HepG2 (cell line): ENCODE measurements around the gene CEBPG. TPM values are rescaled to one million over a fixed set of nuclear protein-coding genes. Genes with fewer than 3 reads are reported as not detected.

Experiments used
- ATAC-seq: fragments of 200-7000 bp; cut with Tn5 transposase; 3 replicates; pipeline ENCODE4 v1.9.1; 2020; ENCODE audit warnings: mild to moderate bottlenecking, moderate library complexity
- BruUV-seq: library from RNA; stranded (reverse); fragments of 400-500 nt; replicated peaks from 2 replicates; lab custom pipeline; 2021; lab: Mats Ljungman, UMichigan
- CTCF ChIA-PET: fragments of 300-600 bp; formaldehyde crosslinking; extraction: SDS; loops from one replicate; lab custom pipeline; 2021; ENCODE audit warnings: low total read pairs, inconsistent platforms, low intra/inter-chr PET ratio; lab: Yijun Ruan, JAX
- POLR2A ChIA-PET: fragments of 350-600 bp; sonication (Branson Sonifier 250); formaldehyde crosslinking; loops from one replicate; lab custom pipeline; 2020; ENCODE audit warnings: antibody characterized with exemption, inconsistent platforms; lab: Yijun Ruan, JAX
- DNase-seq: peaks from one replicate; pipeline ENCODE4 v3.0.0-alpha.2; 2015; ENCODE audit warnings: low spot score
- FAIRE-seq: peaks from 3 replicates; lab custom pipeline; 2011; peaks lifted over from hg19 to GRCh38; lab: Jason Lieb, UNC
- H2AFZ ChIP-seq: one replicate; pipeline ENCODE4 v1.6.1; 2011; ENCODE audit warnings: low read length, inconsistent platforms
- H3K27ac ChIP-seq: fragments of 300-600 bp; 3 replicates; pipeline ENCODE4 v1.8.0; 2011; ENCODE audit warnings: mixed run types, mild to moderate bottlenecking, mixed read lengths, low read length, inconsistent platforms; ENCODE audit not compliant: insufficient read depth; ENCODE audit errors: extremely low read length
- H3K27me3 ChIP-seq, 2 experiments: fragments of 200-600 bp in 1 of 2; 2 replicates in 1 of 2; 3 replicates in 1 of 2; pipeline versions ENCODE4 v1.6.0 to v1.8.0; 2011; ENCODE audit warnings: low read length in 2 of 2, mild to moderate bottlenecking in 2 of 2, moderate library complexity in 2 of 2, inconsistent platforms in 1 of 2; ENCODE audit not compliant: insufficient read depth in 2 of 2, control insufficient read depth in 1 of 2
- H3K36me3 ChIP-seq, 2 experiments: fragments of 200-600 bp in 1 of 2; replicated peaks in 1 of 2; 2 replicates in 1 of 2; 3 replicates in 1 of 2; pipeline versions ENCODE4 v1.5.1 to v1.8.0; 2011; ENCODE audit warnings: low read length in 2 of 2, inconsistent platforms in 1 of 2; ENCODE audit not compliant: insufficient read depth in 2 of 2, control insufficient read depth in 1 of 2
- H3K4me1 ChIP-seq: 2 replicates; pipeline ENCODE4 v1.5.1; 2012; ENCODE audit warnings: low read length, inconsistent platforms; ENCODE audit not compliant: insufficient read depth
- H3K4me2 ChIP-seq: 2 replicates; pipeline ENCODE4 v1.6.0; 2011; ENCODE audit warnings: low read depth, low read length, inconsistent platforms
- H3K4me3 ChIP-seq, 3 experiments: fragments of 200-600 bp in 1 of 3; sonication (generic), shearing (Covaris generic) in 1 of 3; replicated peaks in 1 of 3; 2 replicates each; pipeline ENCODE4 v1.5.1; 2011 to 2016; ENCODE audit warnings: low read length in 3 of 3, inconsistent platforms in 2 of 3, low read depth in 2 of 3, mild to moderate bottlenecking in 2 of 3, control low read depth in 1 of 3, mixed read lengths in 1 of 3; ENCODE audit not compliant: insufficient read depth in 1 of 3
- H3K79me2 ChIP-seq: one replicate; pipeline ENCODE4 v1.6.1; 2011; ENCODE audit warnings: low read length, inconsistent platforms; ENCODE audit not compliant: insufficient read depth
- H3K9ac ChIP-seq: 2 replicates; pipeline ENCODE4 v1.6.0; 2011; ENCODE audit warnings: mild to moderate bottlenecking, low read depth, low read length, inconsistent platforms; ENCODE audit not compliant: insufficient read depth
- H3K9me3 ChIP-seq: 2 replicates; pipeline ENCODE4 v1.5.1; 2012; ENCODE audit warnings: mild to moderate bottlenecking, low read length
- H4K20me1 ChIP-seq: 2 replicates; pipeline ENCODE4 v1.6.0; 2011; ENCODE audit warnings: inconsistent platforms, mild to moderate bottlenecking, low read length, moderate library complexity; ENCODE audit not compliant: insufficient read depth
- CBX2 ChIP-seq, 2 experiments: fragments of 200-600 bp in 1 of 2; sonication (generic); formaldehyde crosslinking in 1 of 2; IDR thresholded peaks; 2 replicates each; pipeline versions ENCODE4 v1.7.0 to v1.8.1; 2018 to 2022; ENCODE audit warnings: low read depth in 2 of 2, low read length in 1 of 2, mild to moderate bottlenecking in 1 of 2, missing genetic modification reagents in 1 of 2
- EZH2 ChIP-seq: conservative IDR thresholded peaks from 2 replicates; pipeline ENCODE4 v1.6.1; 2012; ENCODE audit warnings: mild to moderate bottlenecking, low read depth, low read length, moderate library complexity
- FOXA3 ChIP-seq: IDR thresholded peaks from 2 replicates; pipeline ENCODE4 v1.6.1; 2016; ENCODE audit warnings: missing genetic modification reagents, missing compliant biosample characterization
- KLF6 ChIP-seq: IDR thresholded peaks from 2 replicates; pipeline ENCODE4 v1.8.0; 2016; ENCODE audit warnings: missing biosample characterization, missing genetic modification reagents
- MLX ChIP-seq: IDR thresholded peaks from 2 replicates; pipeline ENCODE4 v1.6.1; 2016
- PAWR ChIP-seq: sonication (generic); formaldehyde crosslinking; IDR thresholded peaks from 2 replicates; pipeline ENCODE4 v1.4.0; 2020; ENCODE audit warnings: missing genetic modification reagents, mild to moderate bottlenecking, borderline replicate concordance
- POLR2AphosphoS2 ChIP-seq: IDR thresholded peaks from 2 replicates; pipeline ENCODE4 v1.6.1; 2011; ENCODE audit warnings: low read depth, low read length, improper control_type of control experiment
- RORA ChIP-seq: sonication (generic); formaldehyde crosslinking; IDR thresholded peaks from 2 replicates; pipeline ENCODE4 v1.5.0; 2020; ENCODE audit warnings: mild to moderate bottlenecking, missing genetic modification reagents, moderate library complexity
- SIN3A ChIP-seq: IDR thresholded peaks from 2 replicates; pipeline ENCODE4 v1.6.1; 2011; ENCODE audit warnings: low read depth, mild to moderate bottlenecking, control low read depth, low read length, borderline replicate concordance
- TAF15 ChIP-seq: fragments of 200-400 bp; formaldehyde crosslinking; IDR thresholded peaks from one replicate; pipeline ENCODE4 v1.6.1; 2018; ENCODE audit warnings: mild to moderate bottlenecking, low read depth, low read length; ENCODE audit not compliant: poor library complexity, severe bottlenecking
- ZNF589 ChIP-seq: sonication (generic); formaldehyde crosslinking; conservative IDR thresholded peaks from 2 replicates; pipeline ENCODE4 v1.8.0; 2022; ENCODE audit warnings: mild to moderate bottlenecking, moderate library complexity, missing genetic modification reagents
- WGBS: methylation state at CpG from one replicate; pipeline ENCODE4 v1.1.6; 2017; ENCODE audit warnings: low lambda C conversion rate; 5-methylcytosine and 5-hydroxymethylcytosine counted together
- in situ Hi-C: cut with HindIII; loops from 2 replicates; pipeline ENCODE4 v1.10.0; 2017; ENCODE audit warnings: low pct_unique_long_range_greater_than_20kb; ENCODE audit not compliant: extremely low pct_ligation_motif_present
- intact Hi-C: fragments of 100-400 bp; cut with micrococcal nuclease; formaldehyde crosslinking; loops from one replicate; pipeline ENCODE4 v1.10.0; 2022; ENCODE audit not compliant: unreplicated experiment
- polyA plus RNA-seq, 8 experiments: library from polyadenylated mRNA; depleted of rRNA in 3 of 8; stranded (reverse) in 7 of 8; unstranded in 1 of 8; fragments of >200 nt; fragmentation: Illumina TruSeq in 4 of 8; extraction: Trizol in 4 of 8; gene quantifications; 2 replicates each; pipeline versions ENCODE4 v1.2.1 to v1.2.3, GENCODE V29; 2011 to 2016; ENCODE audit warnings: low read depth in 4 of 8, missing spikeins in 1 of 8, mixed read lengths in 1 of 8; ENCODE audit not compliant: insufficient read depth in 1 of 8
- total RNA-seq, 5 experiments: library from RNA; depleted of rRNA; stranded (reverse); fragments of >200 nt; fragmentation: Illumina TruSeq; extraction: Trizol; gene quantifications; 2 replicates each; pipeline ENCODE4 v1.2.3, GENCODE V29; 2016; ENCODE audit warnings: low read depth in 1 of 5
- TF ChIP-seq, protein P1 (sequence below): sonication (generic); formaldehyde crosslinking; IDR thresholded peaks from 2 replicates; pipeline ENCODE4 v1.4.0; 2020; ENCODE audit warnings: missing genetic modification reagents, borderline replicate concordance

The CEBPG gene
- total and polyA plus RNA-seq, 2 of the 13 experiments (the other 11 are each of a cell fraction or from before 2014, with no cell fraction given): 25.7 to 34.3 TPM

DNA sequence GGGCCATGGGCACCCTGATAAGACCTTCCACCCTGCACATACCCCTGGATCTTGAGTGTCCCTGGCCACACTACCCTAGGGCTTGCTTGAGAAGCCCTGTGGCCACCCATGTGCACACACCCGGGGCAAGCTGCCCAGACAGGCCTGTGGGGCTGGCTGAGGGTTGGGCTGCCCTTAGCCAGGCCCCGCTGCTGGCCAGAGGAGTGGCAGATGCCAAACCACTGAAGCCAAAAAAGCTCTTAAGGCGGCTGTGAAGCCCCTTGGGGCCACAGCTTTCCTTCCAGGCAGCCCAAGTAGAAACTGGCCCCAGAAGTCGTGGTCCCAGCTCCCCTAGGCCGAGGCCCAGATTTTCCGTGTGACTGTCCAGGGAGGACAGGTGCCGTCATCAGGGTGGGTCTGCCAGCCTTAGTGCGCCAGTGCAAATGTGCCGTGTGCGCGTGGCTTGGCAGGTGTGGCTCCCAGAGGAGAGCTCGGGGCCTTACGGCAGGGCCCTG, 14.8 kb downstream of the CEBPG start:
- Histone ChIP-seq H3K27me3 (no peaks in the 10 kb centered on the region), H3K9ac (no peak overlapping the region), H3K9me3 (no peaks in the 10 kb centered on the region), H3K4me2 (no peak overlapping the region), H3K4me1 (peaks cover 46% of the 10 kb centered on the region), H4K20me1 (0 out of 2 replicates have a peak, but pooled peaks cover 2% of the 10 kb centered on the region), H3K79me2 (peaks cover 33% of the 10 kb centered on the region), H3K4me3 (no peak overlapping the region)
- in situ Hi-C loops: no loop called here
- POLR2A ChIA-PET: interaction anchor here (1.3 to 4.7 kb wide), 2 partner anchors 11 to 15 kb away, joined by 5 to 35 read pairs; partner anchors contain the start of gene CEBPG
- BruUV-seq: no TSS peak
- 93% methylated on average over 6 of the region's 13 CpGs for WGBS
- FAIRE-seq (no peak), DNase-seq (no peak)
- no peak for TF ChIP-seq CBX2 (IDR thresholded peaks at IDR 0.05; ENCODE audit: low read depth, low read length)
- no peak for TF ChIP-seq CBX2 (CRISPR knock-in tag; IDR thresholded peaks at IDR 0.05; ENCODE audit: low read depth)
- TF ChIP-seq TAF15: no peak
- no peak for TF ChIP-seq RORA
- TF ChIP-seq POLR2AphosphoS2: no peak
- TF ChIP-seq KLF6: no peak
- TF ChIP-seq, all 625 proteins: peak for 0
- Histone ChIP-seq H3K27ac (no peak overlapping the region), H3K36me3 (peaks cover 6 to 18% of the 10 kb centered on the region in 2 experiments), H2AFZ (no peak overlapping the region)
- CTCF ChIA-PET: no interaction called here
- intact Hi-C loops: no loop called here
- ATAC-seq: no peak

GRCh38 chr19:33388725-33389420, 15.4 kb downstream of the CEBPG start:
- 98% methylated on average over 8 of the region's 28 CpGs for WGBS
- intact Hi-C loops: no loop called here
- H3K4me2 ChIP-seq: no peak overlapping the region
- no peak overlapping the region for H3K9ac ChIP-seq
- in situ Hi-C loops: no loop called here
- no peaks in the 10 kb centered on the region for H3K27me3 ChIP-seq
- H3K4me3 ChIP-seq: no peak overlapping the region
- no peaks in the 10 kb centered on the region for H3K9me3 ChIP-seq
- no peak overlapping the region for H2AFZ ChIP-seq
- peaks cover 6 to 12% of the 10 kb centered on the region in 2 experiments for H3K36me3 ChIP-seq
- no peak overlapping the region for H3K27ac ChIP-seq
- peaks cover 46% of the 10 kb centered on the region for H3K4me1 ChIP-seq
- BruUV-seq: no TSS peak
- CTCF ChIA-PET: no interaction called here
- DNase-seq (no peak), ATAC-seq (no peak)
- H4K20me1 ChIP-seq: 0 out of 2 replicates have a peak, but pooled peaks cover 2% of the 10 kb centered on the region
- peaks cover 27% of the 10 kb centered on the region for H3K79me2 ChIP-seq
- TF ChIP-seq ZNF589 (CRISPR knock-in tag) (no peak), PAWR (CRISPR knock-in tag) (no peak), MLX (CRISPR knock-in tag) (no peak), SIN3A (no peak), EZH2 (no peak), FOXA3 (CRISPR knock-in tag) (no peak)
- TF ChIP-seq, protein P1, sequence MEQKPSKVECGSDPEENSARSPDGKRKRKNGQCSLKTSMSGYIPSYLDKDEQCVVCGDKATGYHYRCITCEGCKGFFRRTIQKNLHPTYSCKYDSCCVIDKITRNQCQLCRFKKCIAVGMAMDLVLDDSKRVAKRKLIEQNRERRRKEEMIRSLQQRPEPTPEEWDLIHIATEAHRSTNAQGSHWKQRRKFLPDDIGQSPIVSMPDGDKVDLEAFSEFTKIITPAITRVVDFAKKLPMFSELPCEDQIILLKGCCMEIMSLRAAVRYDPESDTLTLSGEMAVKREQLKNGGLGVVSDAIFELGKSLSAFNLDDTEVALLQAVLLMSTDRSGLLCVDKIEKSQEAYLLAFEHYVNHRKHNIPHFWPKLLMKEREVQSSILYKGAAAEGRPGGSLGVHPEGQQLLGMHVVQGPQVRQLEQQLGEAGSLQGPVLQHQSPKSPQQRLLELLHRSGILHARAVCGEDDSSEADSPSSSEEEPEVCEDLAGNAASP (CRISPR knock-in tag): no peak
- TF ChIP-seq, all 625 proteins: peak for 0
- POLR2A ChIA-PET: interaction anchor here (1.3 to 4.7 kb wide), 2 partner anchors 12 to 15 kb away, joined by 5 to 35 read pairs; partner anchors contain the start of gene CEBPG
- no peak for FAIRE-seq
